ENCODE data around the gene STARD7.

Gene STARD7

DNA sequence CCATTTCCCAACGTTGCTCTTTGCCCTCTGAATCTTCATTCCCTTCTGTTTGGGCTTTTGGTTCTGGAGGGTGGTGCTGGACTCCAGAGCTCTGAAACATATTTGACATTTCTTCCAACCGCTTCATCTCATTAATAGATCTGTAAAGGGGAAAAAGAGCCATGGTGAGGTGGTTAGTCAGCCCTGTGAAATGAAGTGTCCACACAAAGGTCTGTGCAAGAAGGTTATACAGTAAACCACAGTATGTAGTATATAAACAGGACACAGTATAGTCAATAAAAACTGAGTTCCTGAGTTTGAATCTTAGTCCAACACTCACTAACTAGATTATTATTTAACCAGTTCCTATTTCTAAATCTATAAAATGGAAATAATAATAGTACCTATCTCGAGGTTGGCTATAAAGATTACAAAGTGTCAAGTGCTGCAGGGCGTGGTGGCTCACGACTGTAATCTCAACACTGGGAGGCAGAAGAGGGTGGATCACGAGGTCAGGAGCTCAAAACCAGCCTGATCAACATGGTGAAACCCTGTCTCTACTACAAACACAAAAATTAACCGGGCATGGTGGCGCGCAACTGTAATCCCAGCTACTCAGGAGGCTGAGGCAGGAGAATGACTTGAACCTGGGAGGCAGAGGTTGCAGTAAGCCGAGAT is 13.1 kb downstream of the STARD7 start:
- no peak for DNase-seq

- no peak for DNase-seq
Observed at GRCh38 chr2:96191937-96192670, 16.5 kb downstream of the STARD7 start.

- DNase-seq: no peak
Observed at GRCh38 chr2:96188821-96189526, 19.7 kb downstream of the STARD7 start.

DNA sequence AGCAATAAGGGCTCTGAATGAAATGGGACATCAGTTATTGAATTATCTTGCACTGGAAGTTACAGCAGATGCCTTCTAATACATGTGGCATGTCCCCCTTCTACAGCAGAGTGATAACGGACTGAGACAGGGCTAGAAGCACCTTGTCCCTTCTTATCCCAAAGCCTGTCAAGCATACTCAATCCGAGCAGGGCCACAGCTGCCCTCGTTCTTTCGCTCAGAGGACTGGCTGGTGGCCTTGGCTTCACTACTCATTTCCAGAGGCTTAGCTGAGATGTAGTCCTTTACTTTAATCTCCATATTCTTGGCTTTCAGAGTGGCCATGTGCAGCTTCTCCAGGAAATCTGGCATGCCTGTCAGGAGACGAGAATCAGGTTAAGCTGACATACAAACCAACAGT is 22.1 kb downstream of the STARD7 start:
- no peak for DNase-seq

DNA sequence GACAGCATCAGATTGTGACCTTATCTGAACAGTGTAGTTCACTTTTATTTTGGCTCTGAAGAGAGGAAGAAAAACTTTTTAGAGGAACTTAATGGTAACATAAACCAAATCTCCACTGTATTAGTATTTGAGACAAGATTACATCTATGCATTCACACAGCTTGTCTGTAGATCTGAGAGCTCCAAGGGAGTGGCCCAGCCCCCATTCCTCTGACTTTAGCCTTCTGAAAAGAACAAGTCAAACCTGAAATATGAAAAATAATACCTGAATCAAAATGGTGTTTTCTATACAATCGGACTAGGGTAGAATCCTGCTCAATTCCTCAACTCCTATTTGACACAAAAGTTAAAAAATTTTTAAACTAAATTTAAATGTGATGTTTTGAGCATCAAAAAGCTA is 23.1 kb downstream of the STARD7 start:
- DNase-seq: no peak

DNA sequence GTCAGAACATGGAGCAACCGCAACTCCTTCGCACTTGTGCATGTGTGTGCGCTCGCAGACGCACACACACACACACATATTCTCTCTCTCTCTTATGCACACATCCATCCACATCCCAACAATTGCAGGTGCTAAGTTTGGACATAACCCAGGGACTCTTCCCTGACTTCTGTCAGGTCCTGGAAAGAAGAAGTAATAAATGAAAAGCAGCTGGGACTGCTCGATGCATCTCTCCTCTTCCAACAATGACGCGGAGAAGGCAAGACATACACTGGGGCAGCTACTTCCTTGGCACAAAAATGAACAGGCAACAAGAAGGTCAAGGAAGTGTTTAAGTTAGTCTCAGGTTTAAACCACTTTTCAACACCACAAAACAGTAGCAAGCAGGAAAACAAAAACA is 23.6 kb downstream of the STARD7 start:
- no peak for DNase-seq

DNA sequence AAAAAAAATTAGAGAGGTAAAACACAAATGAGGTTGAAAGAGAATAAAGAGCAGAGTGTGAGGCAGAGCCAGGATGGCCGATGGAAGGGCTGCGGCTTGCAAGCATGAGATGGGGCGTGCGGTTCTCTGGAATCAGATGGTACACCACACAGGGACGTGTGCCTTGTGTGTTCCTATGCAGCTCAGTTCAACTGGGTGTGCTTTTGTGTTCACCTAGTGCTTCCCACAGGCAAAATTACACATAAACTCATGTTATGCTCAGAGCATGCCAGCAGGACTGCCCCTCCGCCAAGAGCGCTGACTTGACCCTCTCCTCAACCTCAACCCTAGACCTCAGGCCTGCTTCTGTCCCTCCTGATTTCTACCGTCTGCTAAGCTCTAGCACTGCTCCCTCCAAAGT is 24.4 kb downstream of the STARD7 start:
- DNase-seq: no peak

DNA sequence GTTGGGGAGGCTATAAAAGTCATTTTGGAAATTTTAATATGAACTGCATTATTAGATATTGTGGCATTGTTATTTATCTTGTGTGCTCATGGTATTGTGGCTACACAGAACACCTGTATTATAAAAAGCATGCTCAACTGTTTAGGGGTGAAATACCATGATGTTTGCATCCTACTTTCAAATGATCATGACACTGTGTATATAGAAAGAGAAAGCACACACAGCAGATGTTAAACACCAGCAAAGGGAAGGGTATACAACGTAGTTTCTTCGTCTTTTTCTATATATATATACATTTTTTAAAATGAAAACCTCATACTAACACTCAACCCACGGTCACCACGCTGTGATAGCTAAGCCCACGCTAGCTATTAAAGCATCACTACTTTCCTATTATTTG is 27.1 kb downstream of the STARD7 start:
- no peak for DNase-seq

- no peak for DNase-seq
Observed at GRCh38 chr2:96180521-96180920, 28.1 kb downstream of the STARD7 start.

DNA sequence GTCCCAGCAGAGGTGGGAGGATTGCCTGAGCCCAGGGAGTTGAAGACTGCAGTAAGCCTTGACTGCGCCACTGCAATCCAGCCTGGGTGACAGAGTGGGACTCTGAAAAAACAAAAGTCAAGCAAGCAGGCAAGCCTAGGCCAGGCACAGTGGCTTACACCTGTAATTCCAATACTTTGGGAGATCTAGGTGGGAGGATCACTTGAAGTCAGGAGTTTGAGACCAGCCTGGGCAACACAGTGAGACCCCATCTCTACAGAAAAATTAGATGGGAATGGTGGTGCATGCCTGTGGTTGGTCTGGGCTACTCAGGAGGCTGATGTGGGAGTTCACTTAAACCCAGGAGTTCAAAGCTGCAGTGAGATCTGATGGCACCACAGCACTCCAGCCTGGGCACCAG is 28.6 kb downstream of the STARD7 start:
- DNase-seq: no peak

DNA sequence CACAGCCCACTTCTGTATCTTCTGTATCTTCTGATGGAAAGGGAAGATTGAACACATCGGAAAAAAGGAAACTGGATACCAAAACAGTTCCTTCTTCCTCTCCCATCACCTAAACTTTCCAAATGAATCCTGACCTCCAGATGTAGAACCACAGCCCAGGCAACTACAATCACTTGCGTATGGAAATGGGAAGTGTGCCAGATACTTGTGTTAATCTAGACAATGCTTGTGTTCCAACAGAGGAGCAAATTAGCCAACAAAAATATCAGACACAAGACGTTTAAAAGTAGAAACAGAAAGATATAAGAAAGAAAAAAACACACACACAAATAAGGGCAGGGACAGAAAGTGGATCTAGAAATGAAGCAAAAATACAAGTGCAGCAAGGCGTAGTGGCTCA is 32.0 kb downstream of the STARD7 start:
- no peak for DNase-seq

DNA sequence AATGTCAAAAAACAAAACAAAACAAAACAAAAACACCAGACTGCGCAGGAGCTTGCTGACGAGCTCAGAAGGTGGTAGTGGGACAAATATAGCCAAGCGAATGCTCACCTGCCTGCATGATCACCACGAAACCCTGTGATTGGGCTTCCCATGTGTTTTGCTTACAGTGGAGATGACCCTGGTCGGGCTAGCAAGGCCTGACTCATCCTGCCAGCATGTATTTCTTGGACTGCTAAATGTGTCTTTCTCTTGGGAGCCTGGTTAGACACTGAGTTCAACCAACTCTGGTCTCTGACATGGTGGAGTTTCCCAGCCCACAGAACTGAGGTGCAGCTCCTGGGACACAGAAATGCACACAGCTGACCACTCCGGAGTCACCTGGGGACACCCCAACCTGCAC is 32.7 kb downstream of the STARD7 start:
- DNase-seq: no peak

DNA sequence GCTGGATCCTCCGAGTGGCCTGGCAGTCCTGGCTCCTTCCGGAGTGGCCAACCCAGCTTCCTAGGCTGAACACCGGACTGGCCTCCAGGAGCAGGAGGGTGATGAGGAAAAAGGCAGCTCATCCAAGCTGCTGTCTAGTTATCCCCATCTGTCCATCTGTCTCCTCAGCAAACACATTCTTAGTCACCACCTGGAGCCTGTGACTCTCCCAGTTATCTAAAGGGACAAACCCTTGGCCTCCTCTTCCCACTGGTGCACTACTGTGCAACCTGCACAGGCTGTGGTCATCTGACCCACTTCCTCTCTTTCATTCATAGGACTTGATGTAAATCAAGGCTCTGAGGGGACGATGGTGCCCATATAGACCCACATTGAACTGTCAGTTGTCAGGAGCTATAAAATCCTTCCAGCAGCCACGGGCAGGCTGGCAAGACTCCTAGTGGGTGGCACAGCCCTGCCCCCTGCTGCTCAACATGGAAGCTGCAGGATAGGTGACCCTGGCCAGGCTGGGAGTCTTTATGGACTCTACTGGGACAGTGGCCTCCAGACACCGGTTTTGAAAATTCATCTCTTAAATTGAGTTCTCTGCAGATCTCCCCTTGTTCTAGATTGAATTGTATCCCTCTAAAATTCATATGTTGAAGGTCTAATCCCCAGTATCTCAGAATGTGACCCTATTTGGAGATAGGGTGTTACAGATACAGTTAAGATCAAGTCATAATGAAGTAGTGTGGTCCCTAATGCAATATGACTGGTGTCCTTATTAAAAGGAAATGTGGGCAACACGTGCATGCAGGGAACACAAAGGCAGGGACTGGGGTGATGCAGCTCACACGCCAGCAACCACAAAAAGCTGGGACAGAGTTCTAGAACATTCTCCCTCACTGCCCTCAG is 34.1 kb downstream of the STARD7 start:
- DNase-seq: peak; percentile 52 to 87 (median 76)

DNA sequence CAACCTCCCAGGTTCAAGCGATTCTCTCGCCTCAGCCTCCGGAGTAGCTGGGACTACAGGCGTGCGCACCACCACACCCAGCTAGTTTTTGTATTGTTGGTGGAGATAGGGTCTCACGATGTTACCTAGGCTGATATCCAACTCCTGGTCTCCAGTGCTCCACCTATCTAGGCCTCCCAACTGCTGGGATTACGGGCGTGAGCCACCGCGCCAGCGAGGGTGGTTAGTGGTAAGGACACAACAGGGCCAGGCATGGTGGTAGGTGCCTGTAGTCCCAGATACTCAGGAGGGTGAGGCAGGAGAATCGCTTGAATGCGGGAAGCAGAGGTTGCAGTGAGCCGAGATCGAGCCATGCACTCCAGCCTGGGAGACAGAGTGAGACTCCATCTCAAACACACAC is 36.8 kb downstream of the STARD7 start:
- no peak for DNase-seq

DNA sequence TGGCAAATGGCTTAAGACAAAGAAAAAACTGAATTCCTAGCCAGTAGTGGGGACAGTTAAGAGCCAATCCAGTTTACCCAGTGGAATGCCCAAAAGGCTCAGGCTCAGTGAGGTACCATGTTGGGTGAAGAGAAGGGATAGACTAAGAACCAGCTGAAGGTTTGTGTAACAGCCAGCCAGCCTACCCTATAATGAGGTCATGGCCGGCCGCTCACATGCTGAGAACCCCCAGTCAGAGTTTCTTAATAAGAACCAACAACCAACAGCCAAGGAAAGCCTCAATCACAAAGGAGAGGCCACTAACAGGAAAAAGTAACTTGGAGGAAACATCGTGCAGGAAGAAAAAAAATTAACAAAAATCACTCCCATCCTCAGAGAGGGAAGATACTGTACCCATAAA is 38.0 kb downstream of the STARD7 start:
- no peak for DNase-seq

- DNase-seq: no peak
Observed at GRCh38 chr2:96169868-96170507, 38.6 kb downstream of the STARD7 start.

DNA sequence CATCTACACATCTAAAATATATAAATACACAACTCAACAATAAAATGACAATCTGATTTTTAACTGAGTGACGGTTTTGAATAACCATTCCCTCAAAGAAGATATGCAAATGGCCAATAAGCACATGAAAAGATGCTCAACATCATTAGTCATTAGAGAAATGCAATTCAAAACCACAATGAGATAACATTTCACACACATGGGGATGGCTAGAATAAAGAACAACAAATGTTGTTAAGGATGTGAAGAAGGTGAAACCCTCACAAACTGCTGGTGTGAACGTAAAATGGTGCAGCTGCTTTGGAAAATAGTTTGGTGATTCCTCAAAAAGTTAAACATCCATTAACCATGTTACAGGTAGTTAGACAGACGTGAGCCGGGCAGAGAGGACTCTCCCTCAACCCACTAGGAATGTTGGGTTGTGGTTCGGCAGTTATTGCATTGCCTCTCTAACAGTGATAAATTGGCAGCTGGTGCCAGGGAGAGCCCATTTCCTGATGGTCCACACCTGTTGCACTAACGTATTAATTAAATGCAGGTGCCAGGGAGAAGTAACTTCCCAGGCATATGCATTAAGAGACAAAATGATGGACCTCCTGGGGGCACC is 41.1 kb downstream of the STARD7 start:
- no peak for DNase-seq

GRCh38 chr2:96164459-96165184 is 44.0 kb downstream of the STARD7 start:
- peak in 5 of 6 experiments; percentile 17 to 47 (median 40) for DNase-seq

- peak in 5 of 6 experiments; percentile 38 to 72 (median 53) for DNase-seq
Observed at GRCh38 chr2:96163768-96164429, 44.7 kb downstream of the STARD7 start.

- DNase-seq: no peak
Observed at GRCh38 chr2:96163415-96163767, 45.2 kb downstream of the STARD7 start.

- DNase-seq: no peak
Observed at GRCh38 chr2:96161898-96162297, 46.7 kb downstream of the STARD7 start.

Measured in stimulated activated naive CD4-positive, alpha-beta T cell (primary cell).